NCI-H510A treated with DMSO at 0.1 percent for 48 hours (cell line): Measurements from ENCODE around the gene CALHM5.
"Not testable (repeated sequence)": the region's sequence is repeated elsewhere in the genome, so short reads cannot be mapped to it uniquely, and the experiment has no call there.

Experiments
- DNase-seq: peaks from one replicate; lab custom pipeline; 2025; lab: John Stamatoyannopoulos, UW

Gene CALHM5, protein sequence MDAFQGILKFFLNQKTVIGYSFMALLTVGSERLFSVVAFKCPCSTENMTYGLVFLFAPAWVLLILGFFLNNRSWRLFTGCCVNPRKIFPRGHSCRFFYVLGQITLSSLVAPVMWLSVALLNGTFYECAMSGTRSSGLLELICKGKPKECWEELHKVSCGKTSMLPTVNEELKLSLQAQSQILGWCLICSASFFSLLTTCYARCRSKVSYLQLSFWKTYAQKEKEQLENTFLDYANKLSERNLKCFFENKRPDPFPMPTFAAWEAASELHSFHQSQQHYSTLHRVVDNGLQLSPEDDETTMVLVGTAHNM

DNA sequence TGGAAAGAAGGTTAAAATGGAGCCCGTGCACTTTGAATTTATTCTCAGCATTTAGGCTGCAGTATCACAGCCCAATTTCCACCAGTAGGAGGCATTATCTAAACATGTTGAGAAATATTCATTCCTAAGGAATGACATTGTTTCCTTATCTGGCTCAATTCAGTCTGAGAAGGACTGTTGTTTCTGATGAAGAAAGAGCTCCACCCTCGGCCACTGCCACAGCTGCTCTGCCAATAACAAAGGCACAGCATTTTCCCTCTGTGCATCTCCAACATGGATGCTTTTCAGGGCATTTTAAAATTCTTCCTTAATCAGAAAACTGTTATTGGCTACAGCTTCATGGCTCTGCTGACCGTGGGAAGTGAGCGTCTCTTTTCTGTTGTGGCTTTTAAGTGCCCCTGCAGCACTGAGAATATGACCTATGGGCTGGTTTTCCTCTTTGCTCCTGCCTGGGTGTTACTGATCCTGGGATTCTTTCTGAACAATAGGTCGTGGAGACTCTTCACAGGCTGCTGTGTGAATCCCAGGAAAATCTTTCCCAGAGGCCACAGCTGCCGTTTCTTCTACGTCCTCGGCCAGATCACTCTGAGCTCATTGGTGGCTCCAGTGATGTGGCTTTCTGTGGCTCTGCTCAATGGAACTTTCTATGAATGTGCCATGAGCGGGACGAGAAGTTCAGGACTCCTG is at the start of gene CALHM5:
Gene CALHM5 (plus strand): TSS at position 216 of the 687 bp plus-strand sequence. CDS start 58 bp downstream, at position 274.
- no peak for DNase-seq

DNA sequence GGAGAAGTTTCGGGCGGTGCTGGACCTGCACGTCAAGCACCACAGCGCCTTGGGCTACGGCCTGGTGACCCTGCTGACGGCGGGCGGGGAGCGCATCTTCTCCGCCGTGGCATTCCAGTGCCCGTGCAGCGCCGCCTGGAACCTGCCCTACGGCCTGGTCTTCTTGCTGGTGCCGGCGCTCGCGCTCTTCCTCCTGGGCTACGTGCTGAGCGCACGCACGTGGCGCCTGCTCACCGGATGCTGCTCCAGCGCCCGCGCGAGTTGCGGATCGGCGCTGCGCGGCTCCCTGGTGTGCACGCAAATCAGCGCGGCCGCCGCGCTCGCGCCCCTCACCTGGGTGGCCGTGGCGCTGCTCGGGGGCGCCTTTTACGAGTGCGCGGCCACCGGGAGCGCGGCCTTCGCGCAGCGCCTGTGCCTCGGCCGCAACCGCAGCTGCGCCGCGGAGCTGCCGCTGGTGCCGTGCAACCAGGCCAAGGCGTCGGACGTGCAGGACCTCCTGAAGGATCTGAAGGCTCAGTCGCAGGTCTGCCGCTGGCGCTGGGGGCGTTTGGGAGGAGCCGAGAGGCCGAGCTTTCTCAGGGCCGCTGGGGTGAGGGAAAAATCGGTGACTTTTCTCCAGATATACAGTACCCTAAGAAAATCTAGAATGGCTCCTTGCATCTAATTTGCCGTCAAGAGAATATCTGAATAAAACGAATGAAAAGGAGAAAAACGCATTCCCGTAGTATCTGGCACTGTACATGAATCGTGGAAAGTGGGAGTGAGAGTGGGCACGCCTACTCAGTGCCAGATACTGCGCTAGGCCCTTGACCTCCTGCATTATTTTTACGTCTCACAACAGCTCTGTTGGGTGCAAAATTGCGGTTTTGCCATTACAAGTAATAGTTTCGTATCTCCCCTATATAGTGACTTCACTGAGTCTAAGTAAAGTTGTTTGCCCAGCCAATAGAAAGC is 49.2 kb upstream of the CALHM5 start:
- no peak for DNase-seq

DNA sequence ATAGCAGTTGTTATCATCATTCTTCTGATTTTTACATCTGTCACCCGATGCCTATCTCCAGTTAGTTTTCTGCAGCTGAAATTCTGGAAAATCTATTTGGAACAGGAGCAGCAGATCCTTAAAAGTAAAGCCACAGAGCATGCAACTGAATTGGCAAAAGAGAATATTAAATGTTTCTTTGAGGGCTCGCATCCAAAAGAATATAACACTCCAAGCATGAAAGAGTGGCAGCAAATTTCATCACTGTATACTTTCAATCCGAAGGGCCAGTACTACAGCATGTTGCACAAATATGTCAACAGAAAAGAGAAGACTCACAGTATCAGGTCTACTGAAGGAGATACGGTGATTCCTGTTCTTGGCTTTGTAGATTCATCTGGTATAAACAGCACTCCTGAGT is 48.1 kb upstream of the CALHM5 start:
- DNase-seq: no peak

DNA sequence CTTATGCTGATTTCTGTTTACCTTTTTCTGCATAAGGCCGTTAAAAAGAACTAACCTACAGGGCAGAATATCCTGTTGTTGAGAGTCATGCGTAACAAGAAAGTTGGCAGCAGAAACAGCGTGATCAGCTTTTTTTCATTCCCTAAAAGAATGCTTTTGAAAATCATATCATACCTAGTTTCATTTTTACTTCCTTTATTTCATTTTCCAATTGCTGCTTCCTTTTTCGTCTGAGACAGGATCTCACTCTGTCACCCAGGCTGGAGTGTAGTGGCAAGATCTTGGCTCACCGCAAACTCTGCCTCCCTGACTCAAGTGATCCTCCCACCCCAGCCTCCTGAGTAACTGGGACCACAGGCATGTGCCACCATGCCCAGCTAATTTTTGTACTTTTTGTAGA is 46.2 kb upstream of the CALHM5 start:
- no peak for DNase-seq

DNA sequence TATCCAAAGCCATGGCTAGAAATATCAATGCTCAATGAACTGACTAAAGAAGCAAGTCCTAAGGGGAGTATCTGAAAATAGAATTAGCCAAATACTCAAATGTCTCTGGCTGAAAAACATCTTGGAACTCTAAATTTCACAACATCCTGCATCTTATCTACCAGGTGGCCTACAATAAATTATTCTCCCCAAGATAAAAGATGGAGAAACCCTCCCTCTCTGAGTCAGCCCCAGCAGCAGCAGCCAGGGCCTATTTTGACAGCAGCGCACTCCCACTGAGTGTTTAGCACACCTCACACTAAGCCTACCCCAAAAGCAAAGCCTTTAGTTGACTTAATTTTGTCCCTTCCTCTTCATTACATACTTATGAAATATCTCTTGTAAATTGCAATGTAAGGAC is 44.3 kb upstream of the CALHM5 start:
- DNase-seq: no peak

DNA sequence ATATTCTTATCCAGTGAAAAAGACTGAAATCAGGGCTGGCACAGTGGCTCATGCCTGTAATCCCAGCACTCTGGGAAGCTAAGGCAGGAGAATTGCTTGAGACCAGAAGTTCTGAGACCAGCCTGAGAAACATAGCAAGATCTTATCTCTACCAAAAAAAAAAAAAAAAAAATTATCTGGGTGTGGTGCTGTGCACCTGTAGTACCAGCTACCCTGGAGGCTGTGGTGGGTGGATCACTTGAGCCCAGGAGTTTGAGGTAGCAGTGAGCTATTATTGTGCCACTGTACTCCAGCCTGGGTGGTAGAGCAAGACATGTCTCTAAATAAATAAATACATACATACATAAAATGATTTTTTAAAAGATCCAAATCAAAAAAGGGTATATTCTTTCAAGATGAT is 43.9 kb upstream of the CALHM5 start:
- DNase-seq: no peak

DNA sequence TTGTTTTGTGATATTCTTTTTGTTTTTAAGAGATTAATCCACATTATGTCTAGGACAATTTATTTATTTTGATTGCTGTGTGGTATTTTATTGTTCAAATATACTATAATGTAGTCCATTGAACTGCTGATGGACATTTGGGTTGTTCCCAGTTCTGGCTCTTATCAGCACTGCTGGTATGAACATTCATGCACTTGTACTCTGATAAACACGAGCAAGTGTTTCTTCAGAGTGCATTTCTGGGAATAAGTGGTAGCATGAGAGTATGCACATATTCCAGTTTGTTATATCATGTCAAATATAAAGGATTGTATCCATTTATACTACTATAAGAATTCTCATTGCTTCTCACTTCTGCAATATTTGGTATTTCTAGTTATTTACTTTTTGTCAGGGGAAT is 43.1 kb upstream of the CALHM5 start:
- DNase-seq: no peak

DNA sequence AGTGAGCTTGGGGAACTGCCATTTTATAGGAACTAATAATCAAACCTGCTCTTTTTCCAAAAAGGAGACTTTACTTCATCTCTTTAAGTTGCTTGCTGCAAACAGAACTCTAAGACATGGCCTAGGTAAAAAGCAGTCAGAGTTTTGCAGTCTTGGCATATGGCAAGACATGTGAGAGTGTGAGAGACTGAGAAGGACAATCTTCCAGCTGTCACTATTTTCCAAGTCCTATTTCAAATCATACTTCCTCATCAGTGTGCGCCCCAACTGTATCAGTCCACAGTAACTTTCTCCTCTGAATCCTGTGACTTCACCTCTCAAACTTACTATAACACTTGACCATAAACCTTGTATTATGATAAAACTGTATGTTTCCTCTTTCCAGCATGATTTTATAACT is 39.9 kb upstream of the CALHM5 start:
- DNase-seq: no peak

DNA sequence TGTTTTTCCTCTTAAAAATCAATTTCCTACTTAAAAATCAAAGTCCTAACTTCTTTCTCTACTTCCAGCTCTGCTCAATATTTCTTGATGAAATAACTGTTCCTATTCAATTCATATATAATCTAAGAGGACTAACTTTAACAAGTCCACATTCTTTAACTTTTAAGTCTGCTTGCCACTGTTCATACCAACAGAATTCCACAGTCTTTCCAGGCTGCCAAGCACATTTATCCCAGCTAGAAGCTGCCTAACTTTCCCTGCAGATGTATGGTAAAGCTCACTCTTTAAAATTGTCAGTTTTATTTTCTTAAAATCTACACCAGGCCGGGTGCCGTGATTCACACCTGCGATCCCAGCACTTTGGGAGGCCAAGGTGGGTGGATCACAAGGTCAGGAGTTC is 38.7 kb upstream of the CALHM5 start:
- no peak for DNase-seq

DNA sequence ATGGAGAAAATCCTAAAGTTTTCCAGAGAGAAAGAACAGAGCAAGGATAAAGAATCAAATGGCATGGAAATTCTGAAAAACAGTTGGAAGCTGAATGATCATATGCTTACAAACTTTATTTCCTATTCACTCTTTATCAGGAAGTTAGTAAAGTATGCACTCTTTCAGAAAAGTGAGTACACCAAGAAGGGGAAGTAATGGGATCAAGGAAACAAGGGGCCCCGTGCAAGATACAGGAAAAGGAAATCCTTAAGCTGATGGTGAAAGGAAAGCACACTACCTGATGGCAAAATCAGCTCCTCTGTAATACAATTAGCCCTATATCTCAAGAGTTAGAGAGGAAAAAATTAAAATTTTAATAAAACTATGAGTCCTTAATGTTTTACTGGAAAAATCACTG is 36.3 kb upstream of the CALHM5 start:
- DNase-seq: no peak

DNA sequence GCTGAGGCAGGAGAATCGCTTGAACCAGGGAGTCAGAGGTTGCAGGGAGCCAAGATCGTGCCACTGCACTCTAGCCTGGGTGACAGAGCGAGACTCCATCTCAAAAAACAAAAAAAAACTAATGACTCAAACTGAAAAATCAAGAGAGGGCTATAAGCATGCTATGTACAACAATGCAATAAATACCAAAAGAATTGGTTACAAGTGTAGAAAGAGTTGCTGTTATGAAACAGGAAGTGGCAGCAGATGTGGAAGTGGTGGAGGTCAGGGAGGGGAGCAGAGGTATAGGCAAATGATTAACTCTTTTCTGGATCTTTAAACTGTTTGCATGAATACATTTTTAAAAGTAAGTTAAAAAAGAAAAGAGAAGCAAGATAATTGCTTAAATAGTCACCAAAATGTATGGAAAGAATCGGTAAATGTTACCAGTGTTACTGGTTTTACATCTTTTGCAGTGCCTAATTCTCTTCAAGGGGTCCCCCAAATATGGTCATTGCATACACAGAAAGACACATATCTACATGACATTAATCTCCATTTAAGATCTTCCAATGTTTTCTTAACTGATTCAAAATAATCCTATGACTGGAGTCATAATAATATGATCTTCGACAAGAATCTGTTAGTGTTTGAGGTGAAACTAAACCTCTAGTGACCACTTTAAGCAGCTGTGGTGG is 35.3 kb upstream of the CALHM5 start:
- no peak for DNase-seq

DNA sequence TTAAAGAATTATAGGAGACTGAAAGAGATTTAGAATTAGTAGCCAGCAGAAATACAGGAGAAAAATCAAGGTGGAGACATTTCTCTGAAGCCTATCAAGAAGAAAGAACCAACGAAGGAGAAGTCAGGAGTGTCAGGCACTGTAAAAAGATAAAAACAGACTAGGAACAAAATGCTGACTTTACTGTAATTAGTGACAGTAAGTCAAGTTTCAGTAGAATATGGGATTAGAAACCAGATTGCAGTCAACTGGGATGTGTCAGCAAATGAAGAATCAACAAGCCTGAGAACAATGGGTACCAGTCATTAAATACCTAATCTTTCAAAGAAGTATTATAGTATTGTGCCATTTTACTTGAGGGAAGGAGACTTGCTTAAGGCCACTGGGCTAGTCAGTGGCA is 28.7 kb upstream of the CALHM5 start:
- no peak for DNase-seq

DNA sequence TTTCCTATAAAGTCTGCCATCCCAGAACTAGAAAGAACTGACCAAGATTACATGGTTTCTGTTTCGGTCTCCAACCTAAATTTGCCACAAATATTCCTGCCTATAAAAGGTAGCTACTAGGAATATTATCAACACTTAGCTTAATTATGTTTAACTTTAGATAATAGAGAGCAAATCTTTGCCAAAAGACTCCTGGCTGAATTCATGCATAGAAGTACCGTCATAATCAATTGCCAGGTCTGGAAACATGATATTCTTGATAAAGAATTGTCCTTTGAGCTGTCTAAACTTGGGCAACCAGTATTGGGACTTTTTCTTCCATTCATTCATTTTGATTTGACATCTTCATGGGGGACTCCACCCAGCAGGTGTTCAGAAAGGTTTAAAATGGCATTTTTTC is 27.8 kb upstream of the CALHM5 start:
- no peak for DNase-seq

DNA sequence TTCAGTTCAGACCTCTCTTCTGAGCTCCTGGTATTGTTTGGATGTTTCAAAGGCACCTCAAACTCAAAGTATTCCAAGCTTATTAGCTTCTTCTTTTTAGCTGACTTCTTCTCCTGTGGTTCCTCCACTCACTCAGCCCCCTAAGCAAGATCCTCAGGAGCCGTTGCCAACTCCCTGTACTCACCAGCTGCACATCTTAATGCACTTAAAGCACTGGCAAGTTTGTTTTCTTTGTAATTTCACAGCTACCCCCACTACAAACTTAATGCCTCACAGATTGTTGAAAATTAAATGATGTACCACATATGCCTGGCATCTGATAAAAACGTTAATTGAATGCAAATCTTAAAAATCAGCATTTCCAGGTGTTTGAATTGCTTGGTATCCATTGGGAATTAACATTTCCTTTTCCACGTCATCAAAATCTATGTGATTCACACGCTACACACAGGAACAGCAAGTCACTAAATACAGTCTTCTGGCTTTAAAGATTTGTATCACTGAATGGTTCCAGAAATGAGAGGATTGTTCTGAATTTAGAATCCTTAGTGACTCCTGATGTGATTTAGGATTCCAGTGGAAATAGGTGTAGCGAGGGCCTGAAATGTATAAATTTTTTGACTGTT is 25.8 kb upstream of the CALHM5 start:
- no peak for DNase-seq

DNA sequence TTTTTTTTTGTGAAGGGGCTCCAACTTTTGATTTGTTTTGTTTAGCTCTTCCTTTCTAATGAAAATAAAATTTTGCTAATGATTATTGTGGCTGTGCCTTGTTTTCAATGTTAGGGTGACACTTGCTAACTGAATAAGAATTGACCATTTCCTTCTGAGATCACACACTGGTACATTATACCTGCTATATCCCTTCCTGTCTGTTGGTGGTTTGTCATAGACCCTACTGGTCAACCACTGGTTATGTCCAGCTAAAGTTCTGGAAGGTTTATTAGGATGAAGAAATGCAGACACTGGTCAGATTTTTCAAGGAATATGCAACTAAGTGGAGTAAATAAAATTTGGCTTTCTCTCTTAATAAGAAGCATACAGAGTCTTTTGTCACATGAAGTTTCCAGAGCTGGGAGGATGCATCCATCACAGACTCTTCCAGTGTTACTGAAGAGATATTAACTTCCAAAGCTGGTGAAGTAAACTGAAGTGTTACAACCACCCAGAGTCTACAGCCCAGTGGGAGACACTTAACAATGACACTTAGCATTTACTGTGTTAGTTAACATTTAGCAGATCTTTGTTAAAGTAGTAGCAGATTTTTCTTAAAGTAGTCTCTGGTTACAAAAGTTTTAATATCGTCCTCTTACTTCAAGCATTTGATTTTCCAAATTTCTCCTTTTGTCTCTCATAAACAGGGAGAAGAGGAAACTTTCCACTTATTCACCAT is 19.7 kb upstream of the CALHM5 start:
- DNase-seq: no peak

DNA sequence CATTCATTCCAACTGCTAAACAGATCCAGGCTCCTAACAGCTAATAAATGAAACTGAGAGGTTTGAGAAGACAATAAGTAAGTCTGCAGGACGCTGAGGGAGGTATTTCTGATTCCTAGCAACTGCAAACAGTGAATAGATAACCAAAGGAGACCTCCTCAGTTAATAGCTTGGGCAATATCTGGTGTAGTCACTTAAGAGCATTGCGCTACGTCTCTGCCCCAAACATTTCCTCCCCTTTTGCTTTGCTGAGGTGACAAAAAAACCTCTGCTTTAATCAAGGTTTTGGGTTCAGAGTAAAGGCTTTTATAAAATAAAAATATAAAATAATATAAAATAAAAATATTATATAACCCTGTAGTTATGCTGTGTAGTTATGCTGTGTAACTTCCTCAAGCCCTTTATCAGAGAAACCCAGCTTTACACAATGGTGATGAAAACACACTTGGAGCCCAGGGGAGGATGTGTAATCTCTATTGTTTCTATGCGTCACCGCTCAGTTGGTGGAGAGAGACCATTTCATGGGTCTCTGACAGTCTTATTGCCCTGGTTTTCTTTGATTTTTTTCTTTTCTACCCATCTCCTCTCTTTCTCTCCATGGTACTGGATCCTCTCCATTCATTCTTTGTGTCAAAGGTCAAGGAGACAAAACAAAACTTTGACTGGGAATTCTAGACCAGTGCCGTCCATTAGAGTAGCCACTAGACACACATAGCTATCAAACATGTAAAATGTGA is 18.9 kb upstream of the CALHM5 start:
- no peak for DNase-seq

DNA sequence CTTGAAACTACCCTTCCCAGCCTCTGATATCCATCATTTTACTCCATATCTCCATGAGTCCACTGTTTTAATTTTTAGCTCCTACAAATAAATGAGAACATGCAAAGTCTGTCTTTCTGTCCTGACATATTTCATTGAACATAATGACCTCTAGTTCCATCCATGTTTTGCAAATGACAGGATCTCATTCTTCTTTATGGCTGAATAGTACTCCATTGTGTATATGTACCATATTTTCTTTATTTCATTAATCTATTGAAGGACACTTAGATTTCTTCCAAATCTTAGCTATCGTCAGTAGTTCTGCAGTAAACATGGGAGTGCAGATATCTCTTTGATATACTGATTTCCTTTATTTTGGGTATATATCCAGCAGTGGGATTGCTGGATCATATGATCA is 16.3 kb upstream of the CALHM5 start:
- not testable (repeated sequence) for DNase-seq

DNA sequence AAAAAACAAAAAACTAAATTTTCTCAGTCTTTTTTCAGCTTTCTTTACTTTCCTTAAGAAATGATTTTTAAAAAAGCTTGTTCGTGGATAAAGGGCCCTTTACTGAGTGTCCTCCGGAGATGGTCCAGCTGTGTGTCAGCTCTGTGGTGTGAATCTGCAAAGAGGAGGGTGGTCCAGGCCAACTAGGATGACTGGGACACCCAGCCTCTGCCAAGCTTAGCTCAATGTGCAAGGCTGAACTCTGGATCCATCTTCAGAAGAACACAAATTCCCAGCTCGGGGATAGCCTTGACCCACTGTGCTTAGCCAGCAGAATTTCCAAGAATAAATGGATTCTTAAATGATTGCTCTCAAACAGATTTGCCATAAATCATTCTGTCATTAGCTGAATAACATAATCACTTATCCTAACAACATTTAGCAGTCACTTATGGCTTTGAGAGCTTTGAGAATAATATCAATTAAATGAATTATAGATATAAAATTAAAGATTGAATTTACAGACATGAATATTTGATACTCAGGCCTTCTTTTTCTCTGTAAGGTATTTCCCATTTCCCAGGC is 14.2 kb upstream of the CALHM5 start:
- no peak for DNase-seq

DNA sequence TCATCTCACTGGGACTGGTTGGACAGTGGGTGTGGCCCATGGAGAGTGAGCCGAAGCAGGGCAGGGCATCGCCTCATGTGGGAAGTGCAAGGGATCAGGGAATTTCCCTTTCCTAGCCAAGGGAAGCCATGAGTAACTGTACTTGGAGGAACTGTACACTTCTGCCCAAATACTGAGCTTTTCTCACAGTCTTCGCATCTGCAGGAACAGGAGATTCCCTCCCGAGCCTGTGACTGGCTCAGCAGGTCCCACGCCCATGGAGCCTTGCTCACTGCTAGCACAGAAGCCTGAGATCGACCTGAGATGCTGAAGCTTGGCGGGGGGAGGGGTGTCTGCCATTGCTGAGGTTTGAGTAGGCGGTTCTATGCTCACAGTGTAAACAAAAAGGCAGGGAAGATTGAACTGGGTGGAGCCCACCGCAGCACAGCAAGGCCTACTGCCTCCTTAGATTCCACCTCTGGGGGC is 10.4 kb upstream of the CALHM5 start:
- DNase-seq: no peak

DNA sequence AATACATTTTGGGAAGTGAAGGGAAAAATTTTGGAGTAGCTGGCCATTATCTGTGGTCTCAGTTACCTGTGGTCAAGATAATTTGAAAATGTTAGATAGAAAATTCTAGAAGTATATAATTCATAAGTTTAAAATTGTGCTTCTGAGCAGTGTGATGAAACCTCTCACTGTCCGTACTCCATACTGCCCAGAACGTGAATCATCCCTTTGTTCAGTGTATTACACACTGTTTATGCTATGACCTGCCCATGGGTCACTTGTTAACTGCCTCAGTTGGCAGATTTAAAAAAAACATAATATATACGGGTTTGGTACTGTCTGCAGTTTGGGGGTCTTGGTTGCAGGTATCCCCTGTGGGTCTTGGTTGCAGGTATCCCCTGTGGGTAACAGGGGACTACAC is 4.1 kb upstream of the CALHM5 start:
- DNase-seq: no peak
